HepG2 (cell line): ENCODE data around the gene CYP26B1. TPM values are rescaled to one million over a fixed set of nuclear protein-coding genes. Genes with fewer than 3 reads are reported as not detected.

Experiments used
- ATAC-seq: fragments of 200-7000 bp; cut with Tn5 transposase; 3 replicates; pipeline ENCODE4 v1.9.1; 2020; ENCODE audit warnings: mild to moderate bottlenecking, moderate library complexity
- BruUV-seq: library from RNA; stranded (reverse); fragments of 400-500 nt; replicated peaks from 2 replicates; lab custom pipeline; 2021; lab: Mats Ljungman, UMichigan
- CTCF ChIA-PET: fragments of 300-600 bp; formaldehyde crosslinking; extraction: SDS; loops from one replicate; lab custom pipeline; 2021; ENCODE audit warnings: low total read pairs, inconsistent platforms, low intra/inter-chr PET ratio; lab: Yijun Ruan, JAX
- POLR2A ChIA-PET: fragments of 350-600 bp; sonication (Branson Sonifier 250); formaldehyde crosslinking; loops from one replicate; lab custom pipeline; 2020; ENCODE audit warnings: antibody characterized with exemption, inconsistent platforms; lab: Yijun Ruan, JAX
- DNase-seq: peaks from one replicate; pipeline ENCODE4 v3.0.0-alpha.2; 2015; ENCODE audit warnings: low spot score
- FAIRE-seq: peaks from 3 replicates; lab custom pipeline; 2011; peaks lifted over from hg19 to GRCh38; lab: Jason Lieb, UNC
- H2AFZ ChIP-seq: one replicate; pipeline ENCODE4 v1.6.1; 2011; ENCODE audit warnings: low read length, inconsistent platforms
- H3K27ac ChIP-seq: fragments of 300-600 bp; 3 replicates; pipeline ENCODE4 v1.8.0; 2011; ENCODE audit warnings: mixed run types, mild to moderate bottlenecking, mixed read lengths, low read length, inconsistent platforms; ENCODE audit not compliant: insufficient read depth; ENCODE audit errors: extremely low read length
- H3K27me3 ChIP-seq, 2 experiments: fragments of 200-600 bp in 1 of 2; 2 replicates in 1 of 2; 3 replicates in 1 of 2; pipeline versions ENCODE4 v1.6.0 to v1.8.0; 2011; ENCODE audit warnings: low read length in 2 of 2, mild to moderate bottlenecking in 2 of 2, moderate library complexity in 2 of 2, inconsistent platforms in 1 of 2; ENCODE audit not compliant: insufficient read depth in 2 of 2, control insufficient read depth in 1 of 2
- H3K36me3 ChIP-seq, 2 experiments: fragments of 200-600 bp in 1 of 2; replicated peaks in 1 of 2; 2 replicates in 1 of 2; 3 replicates in 1 of 2; pipeline versions ENCODE4 v1.5.1 to v1.8.0; 2011; ENCODE audit warnings: low read length in 2 of 2, inconsistent platforms in 1 of 2; ENCODE audit not compliant: insufficient read depth in 2 of 2, control insufficient read depth in 1 of 2
- H3K4me1 ChIP-seq: 2 replicates; pipeline ENCODE4 v1.5.1; 2012; ENCODE audit warnings: low read length, inconsistent platforms; ENCODE audit not compliant: insufficient read depth
- H3K4me2 ChIP-seq: 2 replicates; pipeline ENCODE4 v1.6.0; 2011; ENCODE audit warnings: low read depth, low read length, inconsistent platforms
- H3K4me3 ChIP-seq, 3 experiments: fragments of 200-600 bp in 1 of 3; sonication (generic), shearing (Covaris generic) in 1 of 3; replicated peaks in 1 of 3; 2 replicates each; pipeline ENCODE4 v1.5.1; 2011 to 2016; ENCODE audit warnings: low read length in 3 of 3, inconsistent platforms in 2 of 3, low read depth in 2 of 3, mild to moderate bottlenecking in 2 of 3, control low read depth in 1 of 3, mixed read lengths in 1 of 3; ENCODE audit not compliant: insufficient read depth in 1 of 3
- H3K79me2 ChIP-seq: one replicate; pipeline ENCODE4 v1.6.1; 2011; ENCODE audit warnings: low read length, inconsistent platforms; ENCODE audit not compliant: insufficient read depth
- H3K9ac ChIP-seq: 2 replicates; pipeline ENCODE4 v1.6.0; 2011; ENCODE audit warnings: mild to moderate bottlenecking, low read depth, low read length, inconsistent platforms; ENCODE audit not compliant: insufficient read depth
- H3K9me3 ChIP-seq: 2 replicates; pipeline ENCODE4 v1.5.1; 2012; ENCODE audit warnings: mild to moderate bottlenecking, low read length
- H4K20me1 ChIP-seq: 2 replicates; pipeline ENCODE4 v1.6.0; 2011; ENCODE audit warnings: inconsistent platforms, mild to moderate bottlenecking, low read length, moderate library complexity; ENCODE audit not compliant: insufficient read depth
- HIVEP1 ChIP-seq: sonication (generic); formaldehyde crosslinking; IDR thresholded peaks from 2 replicates; pipeline ENCODE4 v1.4.0; 2020; ENCODE audit warnings: mild to moderate bottlenecking, missing genetic modification reagents
- MTA1 ChIP-seq: sonication (generic); formaldehyde crosslinking; IDR thresholded peaks from 2 replicates; pipeline ENCODE4 v1.4.0; 2020; ENCODE audit warnings: missing genetic modification reagents, mild to moderate bottlenecking, borderline replicate concordance
- NFIB ChIP-seq: sonication (generic); formaldehyde crosslinking; IDR thresholded peaks from 2 replicates; pipeline ENCODE4 v1.9.0; 2021; ENCODE audit warnings: missing genetic modification reagents, mild to moderate bottlenecking, borderline replicate concordance
- SKI ChIP-seq: fragments of 450-650 bp; IDR thresholded peaks from one replicate; pipeline ENCODE4 v1.6.1; 2018; ENCODE audit warnings: mild to moderate bottlenecking; ENCODE audit not compliant: partially characterized antibody
- XBP1 ChIP-seq: sonication (generic); formaldehyde crosslinking; IDR thresholded peaks from 2 replicates; pipeline ENCODE4 v1.5.0; 2020; ENCODE audit warnings: missing genetic modification reagents
- ZFAT ChIP-seq: sonication (generic); formaldehyde crosslinking; conservative IDR thresholded peaks from 2 replicates; pipeline ENCODE4 v1.8.1; 2023; ENCODE audit warnings: missing genetic modification reagents, inconsistent platforms
- ZNF75D ChIP-seq: sonication (generic); formaldehyde crosslinking; IDR thresholded peaks from 2 replicates; pipeline ENCODE4 v1.8.1; 2023; ENCODE audit warnings: missing genetic modification reagents, mild to moderate bottlenecking, borderline replicate concordance
- WGBS: methylation state at CpG from one replicate; pipeline ENCODE4 v1.1.6; 2017; ENCODE audit warnings: low lambda C conversion rate; 5-methylcytosine and 5-hydroxymethylcytosine counted together
- in situ Hi-C: cut with HindIII; loops from 2 replicates; pipeline ENCODE4 v1.10.0; 2017; ENCODE audit warnings: low pct_unique_long_range_greater_than_20kb; ENCODE audit not compliant: extremely low pct_ligation_motif_present
- intact Hi-C: fragments of 100-400 bp; cut with micrococcal nuclease; formaldehyde crosslinking; loops from one replicate; pipeline ENCODE4 v1.10.0; 2022; ENCODE audit not compliant: unreplicated experiment
- polyA plus RNA-seq, 8 experiments: library from polyadenylated mRNA; depleted of rRNA in 3 of 8; stranded (reverse) in 7 of 8; unstranded in 1 of 8; fragments of >200 nt; fragmentation: Illumina TruSeq in 4 of 8; extraction: Trizol in 4 of 8; gene quantifications; 2 replicates each; pipeline versions ENCODE4 v1.2.1 to v1.2.3, GENCODE V29; 2011 to 2016; ENCODE audit warnings: low read depth in 4 of 8, missing spikeins in 1 of 8, mixed read lengths in 1 of 8; ENCODE audit not compliant: insufficient read depth in 1 of 8
- total RNA-seq, 5 experiments: library from RNA; depleted of rRNA; stranded (reverse); fragments of >200 nt; fragmentation: Illumina TruSeq; extraction: Trizol; gene quantifications; 2 replicates each; pipeline ENCODE4 v1.2.3, GENCODE V29; 2016; ENCODE audit warnings: low read depth in 1 of 5
- TF ChIP-seq, protein P1 (sequence below): sonication (generic); formaldehyde crosslinking; IDR thresholded peaks from 2 replicates; pipeline ENCODE4 v1.8.1; 2023; ENCODE audit warnings: missing genetic modification reagents, inconsistent platforms, borderline replicate concordance
- TF ChIP-seq, protein P2 (sequence below), 2 experiments: sonication (generic) in 1 of 2; formaldehyde crosslinking in 1 of 2; IDR thresholded peaks; 2 replicates each; pipeline versions ENCODE4 v1.4.0 to v1.6.1; 2018 to 2020; ENCODE audit warnings: missing genetic modification reagents in 2 of 2, borderline replicate concordance in 1 of 2, low read depth in 1 of 2, mild to moderate bottlenecking in 1 of 2, missing biosample characterization in 1 of 2
- TF ChIP-seq, protein P3 (sequence below): sonication (generic); formaldehyde crosslinking; IDR thresholded peaks from 2 replicates; pipeline ENCODE4 v1.5.0; 2020; ENCODE audit warnings: mild to moderate bottlenecking, missing genetic modification reagents, moderate library complexity

CYP26B1 gene
- total and polyA plus RNA-seq, 2 of the 13 experiments (the other 11 are each of a cell fraction or from before 2014, with no cell fraction given): 0.05 to 0.07 TPM

GRCh38 chr2:72153026-72153791 is 5.5 kb upstream of the CYP26B1 start:
- Histone ChIP-seq H3K9ac (no peak overlapping the region), H3K27ac (no peak overlapping the region), H3K27me3 (peaks cover 23 to 89% of the 10 kb centered on the region in 2 experiments), H3K4me2 (no peak overlapping the region), H3K79me2 (no peaks in the 10 kb centered on the region), H3K4me3 (no peak overlapping the region), H3K4me1 (peaks cover 19% of the 10 kb centered on the region), H3K36me3 (no peaks in the 10 kb centered on the region), H2AFZ (no peak overlapping the region), H3K9me3 (no peaks in the 10 kb centered on the region), H4K20me1 (peaks cover 5% of the 10 kb centered on the region; the same call in 1 of the 2 replicates)
- no TSS peak for BruUV-seq
- no peak for ATAC-seq
- POLR2A ChIA-PET: no interaction called here
- no peak for FAIRE-seq
- no peak for DNase-seq
- CTCF ChIA-PET: no interaction called here
- in situ Hi-C loops (loop anchor here (5.0 kb wide), 4 partner anchors 226 to 606 kb away; no protein-coding TSS in a partner anchor), intact Hi-C loops (loop anchor here (5.0 kb wide), 2 partner anchors 281 to 594 kb away; no protein-coding TSS in a partner anchor)
- no peak for TF ChIP-seq SKI
- TF ChIP-seq MTA1 (CRISPR knock-in tag): no peak
- TF ChIP-seq NFIB (CRISPR knock-in tag): no peak
- TF ChIP-seq, protein P1, sequence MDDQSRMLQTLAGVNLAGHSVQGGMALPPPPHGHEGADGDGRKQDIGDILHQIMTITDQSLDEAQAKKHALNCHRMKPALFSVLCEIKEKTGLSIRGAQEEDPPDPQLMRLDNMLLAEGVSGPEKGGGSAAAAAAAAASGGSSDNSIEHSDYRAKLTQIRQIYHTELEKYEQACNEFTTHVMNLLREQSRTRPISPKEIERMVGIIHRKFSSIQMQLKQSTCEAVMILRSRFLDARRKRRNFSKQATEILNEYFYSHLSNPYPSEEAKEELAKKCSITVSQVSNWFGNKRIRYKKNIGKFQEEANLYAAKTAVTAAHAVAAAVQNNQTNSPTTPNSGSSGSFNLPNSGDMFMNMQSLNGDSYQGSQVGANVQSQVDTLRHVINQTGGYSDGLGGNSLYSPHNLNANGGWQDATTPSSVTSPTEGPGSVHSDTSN (CRISPR knock-in tag): no peak
- no peak for TF ChIP-seq ZFAT (CRISPR knock-in tag)
- TF ChIP-seq HIVEP1 (CRISPR knock-in tag): 0 out of 2 replicates have a peak, but pooled peaks have one; percentile 18
- TF ChIP-seq, protein P2, sequence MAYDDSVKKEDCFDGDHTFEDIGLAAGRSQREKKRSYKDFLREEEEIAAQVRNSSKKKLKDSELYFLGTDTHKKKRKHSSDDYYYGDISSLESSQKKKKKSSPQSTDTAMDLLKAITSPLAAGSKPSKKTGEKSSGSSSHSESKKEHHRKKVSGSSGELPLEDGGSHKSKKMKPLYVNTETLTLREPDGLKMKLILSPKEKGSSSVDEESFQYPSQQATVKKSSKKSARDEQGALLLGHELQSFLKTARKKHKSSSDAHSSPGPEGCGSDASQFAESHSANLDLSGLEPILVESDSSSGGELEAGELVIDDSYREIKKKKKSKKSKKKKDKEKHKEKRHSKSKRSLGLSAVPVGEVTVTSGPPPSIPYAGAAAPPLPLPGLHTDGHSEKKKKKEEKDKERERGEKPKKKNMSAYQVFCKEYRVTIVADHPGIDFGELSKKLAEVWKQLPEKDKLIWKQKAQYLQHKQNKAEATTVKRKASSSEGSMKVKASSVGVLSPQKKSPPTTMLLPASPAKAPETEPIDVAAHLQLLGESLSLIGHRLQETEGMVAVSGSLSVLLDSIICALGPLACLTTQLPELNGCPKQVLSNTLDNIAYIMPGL (CRISPR knock-in tag; IDR thresholded peaks at IDR 0.05; ENCODE audit: borderline replicate concordance in 1 of 2, low read depth in 1 of 2): no peak
- TF ChIP-seq, protein P3, sequence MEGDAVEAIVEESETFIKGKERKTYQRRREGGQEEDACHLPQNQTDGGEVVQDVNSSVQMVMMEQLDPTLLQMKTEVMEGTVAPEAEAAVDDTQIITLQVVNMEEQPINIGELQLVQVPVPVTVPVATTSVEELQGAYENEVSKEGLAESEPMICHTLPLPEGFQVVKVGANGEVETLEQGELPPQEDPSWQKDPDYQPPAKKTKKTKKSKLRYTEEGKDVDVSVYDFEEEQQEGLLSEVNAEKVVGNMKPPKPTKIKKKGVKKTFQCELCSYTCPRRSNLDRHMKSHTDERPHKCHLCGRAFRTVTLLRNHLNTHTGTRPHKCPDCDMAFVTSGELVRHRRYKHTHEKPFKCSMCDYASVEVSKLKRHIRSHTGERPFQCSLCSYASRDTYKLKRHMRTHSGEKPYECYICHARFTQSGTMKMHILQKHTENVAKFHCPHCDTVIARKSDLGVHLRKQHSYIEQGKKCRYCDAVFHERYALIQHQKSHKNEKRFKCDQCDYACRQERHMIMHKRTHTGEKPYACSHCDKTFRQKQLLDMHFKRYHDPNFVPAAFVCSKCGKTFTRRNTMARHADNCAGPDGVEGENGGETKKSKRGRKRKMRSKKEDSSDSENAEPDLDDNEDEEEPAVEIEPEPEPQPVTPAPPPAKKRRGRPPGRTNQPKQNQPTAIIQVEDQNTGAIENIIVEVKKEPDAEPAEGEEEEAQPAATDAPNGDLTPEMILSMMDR (CRISPR knock-in tag): 0 out of 2 replicates have a peak, but pooled peaks have one; percentile 4
- TF ChIP-seq XBP1: no peak
- TF ChIP-seq ZNF75D (CRISPR knock-in tag): no peak
- 43% methylated on average over 17 of the region's 18 CpGs for WGBS
